Measurements from ENCODE around the gene NEAT1.
"Not testable (repeated sequence)": the region's sequence is repeated elsewhere in the genome, so short reads cannot be mapped to it uniquely, and the experiment has no call there.

Gene NEAT1

GRCh38 chr11:65456418-65456817 lies 33.8 kb downstream of the NEAT1 start:
- DNase-seq = no peak

GRCh38 chr11:65459552-65459951 lies 37.0 kb downstream of the NEAT1 start:
- DNase-seq = no peak

- not testable (repeated sequence) for DNase-seq
Observed at GRCh38 chr11:65465471-65465870, 42.9 kb downstream of the NEAT1 start.

- DNase-seq = not testable (repeated sequence)
Observed at GRCh38 chr11:65467306-65467705, 44.7 kb downstream of the NEAT1 start.

- peak; percentile 56 for DNase-seq
Observed at GRCh38 chr11:65468874-65469333, 46.3 kb downstream of the NEAT1 start.

GRCh38 chr11:65470433-65471049 lies 47.9 kb downstream of the NEAT1 start:
- DNase-seq = no peak

- peak; percentile 37 for DNase-seq
Observed at GRCh38 chr11:65471447-65471891, 48.9 kb downstream of the NEAT1 start.

GRCh38 chr11:65472588-65473277 lies 50.1 kb downstream of the NEAT1 start:
- not testable (repeated sequence) for DNase-seq

- no peak for DNase-seq
Observed at GRCh38 chr11:65473278-65473860, 50.8 kb downstream of the NEAT1 start.

- no peak for DNase-seq
Observed at GRCh38 chr11:65474864-65475263, 52.3 kb downstream of the NEAT1 start.

GRCh38 chr11:65476632-65477148 lies 54.1 kb downstream of the NEAT1 start:
- DNase-seq = no peak

GRCh38 chr11:65477149-65477965 lies 54.8 kb downstream of the NEAT1 start:
- peak; percentile 97 for DNase-seq

GRCh38 chr11:65478388-65479183 lies 56.0 kb downstream of the NEAT1 start:
- DNase-seq = no peak

GRCh38 chr11:65479184-65480145 lies 56.9 kb downstream of the NEAT1 start:
- no peak for DNase-seq

GRCh38 chr11:65482306-65482850 lies 59.8 kb downstream of the NEAT1 start:
- no peak for DNase-seq

- DNase-seq = no peak
Observed at GRCh38 chr11:65485920-65486219, 63.3 kb downstream of the NEAT1 start.

GRCh38 chr11:65486570-65487466 lies 64.2 kb downstream of the NEAT1 start:
- no peak for DNase-seq

- peak; percentile 71 for DNase-seq
Observed at GRCh38 chr11:65487467-65488272, 65.1 kb downstream of the NEAT1 start.

Data from stimulated activated CD4-positive, alpha-beta T cell treated with anti-CD3 and anti-CD28 coated beads, Interleukin-15, amount 100 ng/mL, for 24 hours (primary cell).